HG03045 (cell line): ENCODE data around the gene KRTAP5-6.
"Not testable (repeated sequence)": the region's sequence is repeated elsewhere in the genome, so short reads cannot be mapped to it uniquely, and the experiment has no call there.

ENCODE experiments used
- ATAC-seq: cut with Tn5 transposase; IDR thresholded peaks from one replicate; pipeline ENCODE4 v1.9.1; 2021; ENCODE audit warnings: mild to moderate bottlenecking, moderate library complexity; ENCODE audit not compliant: unreplicated experiment

Gene KRTAP5-6

GRCh38 chr11:1683216-1683615 lies 13.8 kb upstream of the KRTAP5-6 start:
- ATAC-seq: not testable (repeated sequence)

DNA sequence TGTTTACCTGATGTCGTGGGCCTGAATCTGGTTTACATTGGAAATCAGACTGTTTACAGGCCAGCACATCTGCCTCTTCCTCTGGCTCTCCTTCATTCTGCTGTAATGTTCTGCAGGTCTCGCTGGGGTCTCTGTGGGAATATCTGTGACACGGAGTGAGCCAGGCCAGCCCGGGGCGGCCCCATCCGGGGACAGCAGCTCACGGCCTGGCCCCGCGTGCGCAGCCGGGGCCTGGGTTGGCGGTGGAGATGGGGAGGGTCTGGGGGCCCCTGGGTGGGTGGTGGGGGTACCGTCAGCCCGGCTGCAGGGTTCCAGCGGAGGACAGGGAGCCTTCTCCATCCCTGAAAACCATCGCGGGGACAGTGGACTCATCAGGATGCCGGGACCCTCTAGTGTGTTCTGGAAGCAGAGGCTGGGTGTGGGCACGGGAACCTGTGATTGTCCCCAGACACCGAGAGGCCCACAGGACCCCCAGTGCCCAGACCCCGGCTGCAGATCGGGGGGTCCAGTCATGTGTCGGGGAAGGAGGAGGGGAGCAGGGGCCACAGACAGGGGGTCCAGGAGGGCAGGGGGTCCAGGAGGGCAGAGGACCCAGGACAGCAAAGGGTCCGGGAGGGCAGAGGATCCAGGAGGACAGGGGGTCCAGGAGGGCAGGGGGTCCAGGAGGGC lies 13.0 kb upstream of the KRTAP5-6 start:
- ATAC-seq: not testable (repeated sequence)

- not testable (repeated sequence) for ATAC-seq
Observed at GRCh38 chr11:1684886-1685874, 11.8 kb upstream of the KRTAP5-6 start.

GRCh38 chr11:1686220-1686619 lies 10.8 kb upstream of the KRTAP5-6 start:
- not testable (repeated sequence) for ATAC-seq

DNA sequence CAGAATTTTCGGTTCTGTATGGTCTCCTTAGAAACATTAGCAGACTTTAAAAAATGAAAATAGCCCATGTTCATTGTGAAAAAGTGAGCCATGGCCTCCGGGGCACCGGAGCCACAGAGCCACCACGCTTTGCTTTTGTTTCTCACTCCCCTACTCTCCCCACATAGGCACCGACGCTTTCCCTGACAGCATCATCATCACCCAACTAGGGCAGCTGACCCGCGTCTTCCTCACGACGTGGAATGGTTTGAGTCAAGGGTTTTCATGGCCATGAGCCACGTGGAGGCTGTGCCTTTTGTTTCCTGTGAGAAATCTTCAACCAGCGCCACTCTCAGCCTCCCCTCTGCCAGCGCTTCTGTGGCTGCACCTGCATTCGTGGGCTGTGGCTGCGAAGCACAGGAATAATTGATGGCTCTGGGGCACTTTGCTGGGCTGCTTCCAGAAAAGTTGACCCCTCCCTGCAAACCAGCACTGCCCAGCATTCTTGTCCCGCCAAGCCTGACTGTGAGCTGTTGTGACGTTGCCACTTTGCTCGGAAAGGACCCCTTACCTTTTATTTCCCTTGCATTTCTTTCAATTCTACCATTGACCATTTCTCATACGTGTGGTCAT lies 8.6 kb upstream of the KRTAP5-6 start:
- not testable (repeated sequence) for ATAC-seq

DNA sequence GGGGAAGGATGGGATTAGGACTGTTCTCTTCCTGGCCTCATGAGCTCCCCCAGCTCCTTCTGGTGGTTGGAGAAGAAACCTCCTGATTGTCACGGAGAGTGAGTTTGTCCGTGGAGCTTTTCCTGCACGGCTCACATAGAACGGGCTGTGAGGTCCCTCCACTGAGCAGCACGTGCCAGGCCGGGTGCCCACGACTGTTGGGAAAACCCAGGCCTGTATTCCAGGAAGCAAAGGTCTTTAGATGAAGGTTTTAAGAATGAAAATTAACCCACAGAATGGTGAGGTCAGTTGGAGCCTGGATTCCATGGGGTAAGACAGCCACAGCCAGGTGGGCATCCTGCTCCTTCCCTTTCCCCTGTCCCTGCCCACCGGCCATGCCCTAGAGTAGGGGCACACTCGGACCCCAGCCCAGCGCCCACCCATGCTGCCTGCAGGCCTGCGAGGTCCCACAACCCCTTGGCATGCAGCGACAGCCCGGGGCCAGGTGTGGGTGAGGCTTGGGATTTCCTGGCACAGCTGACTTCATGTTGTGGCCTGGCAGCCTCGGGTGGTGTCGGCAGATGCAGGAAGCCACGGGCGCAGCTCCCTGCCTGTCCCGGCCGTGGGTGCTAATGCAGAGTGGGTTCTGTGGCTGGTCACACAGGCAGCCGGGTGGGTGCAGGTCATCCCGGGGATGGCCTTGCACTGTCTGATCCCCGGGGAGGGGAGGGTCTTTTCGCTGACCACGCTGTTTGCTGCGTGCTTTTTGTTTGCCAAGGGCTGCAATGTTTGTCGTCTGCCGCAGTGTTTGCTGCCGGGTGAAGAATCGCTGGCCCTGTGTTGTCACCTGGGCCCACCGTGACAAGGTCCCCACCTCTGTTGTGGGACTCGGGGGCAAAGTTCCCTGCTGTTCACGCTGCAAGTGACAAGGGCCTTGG lies 7.5 kb upstream of the KRTAP5-6 start:
- ATAC-seq: not testable (repeated sequence)

DNA sequence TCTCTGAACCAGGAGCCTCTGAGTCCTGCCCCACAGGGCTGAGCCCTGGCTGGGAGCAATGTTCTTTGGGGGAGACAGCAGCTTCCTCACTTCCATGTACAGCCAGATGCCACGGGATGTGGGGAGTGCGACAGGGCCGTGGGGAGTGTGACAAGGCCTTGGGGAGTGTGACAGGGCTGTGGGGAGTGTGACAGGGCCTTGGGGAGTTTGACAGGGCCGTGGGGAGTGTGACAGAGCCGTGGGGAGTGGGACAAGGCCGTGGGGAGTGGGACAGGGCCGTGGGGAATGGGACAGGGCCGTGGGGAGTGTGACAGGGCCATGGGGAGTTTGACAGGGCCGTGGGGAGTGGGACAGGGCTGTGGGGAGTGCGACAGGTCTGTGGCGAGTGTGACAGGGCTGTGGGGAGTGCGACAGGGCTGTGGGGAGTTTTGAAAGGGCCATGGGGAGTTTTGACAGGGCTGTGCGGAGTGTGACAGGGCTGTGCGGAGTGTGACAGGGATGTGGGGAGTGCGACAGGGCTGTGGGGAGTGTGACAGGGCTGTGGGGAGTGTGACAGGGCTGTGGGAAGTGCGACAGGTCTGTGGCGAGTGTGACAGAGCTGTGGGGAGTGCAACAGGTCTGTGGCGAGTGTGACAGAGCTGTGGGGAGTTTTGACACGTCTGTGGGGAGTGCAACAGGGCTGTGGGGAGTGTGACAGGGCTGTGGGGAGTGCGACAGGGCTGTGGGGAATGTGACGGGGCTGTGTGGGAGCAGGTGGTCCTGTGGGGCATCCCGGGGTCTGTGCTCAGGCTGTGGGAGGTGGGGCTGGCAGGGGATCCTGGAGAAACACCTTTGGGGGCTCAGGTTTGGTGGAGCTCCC lies 6.6 kb upstream of the KRTAP5-6 start:
- ATAC-seq: no peak

- no peak for ATAC-seq
Observed at GRCh38 chr11:1691026-1691877, 5.7 kb upstream of the KRTAP5-6 start.

DNA sequence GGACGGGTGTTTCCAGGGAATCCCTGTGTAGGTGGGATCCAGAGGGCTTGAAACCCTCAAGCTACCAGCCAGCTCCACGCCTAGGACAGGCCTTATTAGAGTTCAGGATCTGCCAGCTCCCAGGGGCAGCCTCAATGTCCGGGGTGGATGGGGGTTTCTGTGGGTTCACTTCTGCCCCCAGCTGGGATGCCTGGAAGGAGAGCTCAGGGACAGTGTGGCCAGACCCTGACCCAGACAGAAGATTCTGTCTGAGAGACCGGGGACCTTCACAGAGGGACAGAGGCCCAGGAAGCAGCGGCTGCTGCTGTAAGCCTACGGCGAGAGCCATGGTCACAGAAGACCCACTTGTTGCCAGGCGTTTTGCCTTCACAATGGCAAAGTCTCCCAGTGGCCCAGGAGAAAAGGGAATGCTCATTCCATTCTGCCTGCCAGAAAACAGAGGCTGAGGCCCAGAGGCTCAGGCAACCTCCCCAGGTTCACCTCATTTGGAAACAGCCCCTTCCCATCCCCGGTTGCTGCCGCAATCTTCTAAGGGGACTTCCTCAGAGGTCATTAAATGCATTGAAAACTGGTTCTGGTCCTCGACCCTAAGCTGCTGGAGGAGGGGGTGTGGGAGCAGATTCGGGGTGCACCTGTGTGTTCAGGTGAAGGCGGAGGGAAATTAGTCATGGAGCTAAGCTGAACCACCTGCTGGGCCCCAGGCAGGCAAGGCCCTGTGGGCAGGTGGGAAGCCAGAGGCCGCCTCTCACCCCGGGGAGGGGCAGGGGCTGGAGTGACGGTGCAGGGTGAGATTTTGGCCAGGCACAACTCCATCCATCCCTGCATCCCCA lies 4.9 kb upstream of the KRTAP5-6 start:
- ATAC-seq: no peak

GRCh38 chr11:1692708-1693326 lies 4.2 kb upstream of the KRTAP5-6 start:
- no peak for ATAC-seq

DNA sequence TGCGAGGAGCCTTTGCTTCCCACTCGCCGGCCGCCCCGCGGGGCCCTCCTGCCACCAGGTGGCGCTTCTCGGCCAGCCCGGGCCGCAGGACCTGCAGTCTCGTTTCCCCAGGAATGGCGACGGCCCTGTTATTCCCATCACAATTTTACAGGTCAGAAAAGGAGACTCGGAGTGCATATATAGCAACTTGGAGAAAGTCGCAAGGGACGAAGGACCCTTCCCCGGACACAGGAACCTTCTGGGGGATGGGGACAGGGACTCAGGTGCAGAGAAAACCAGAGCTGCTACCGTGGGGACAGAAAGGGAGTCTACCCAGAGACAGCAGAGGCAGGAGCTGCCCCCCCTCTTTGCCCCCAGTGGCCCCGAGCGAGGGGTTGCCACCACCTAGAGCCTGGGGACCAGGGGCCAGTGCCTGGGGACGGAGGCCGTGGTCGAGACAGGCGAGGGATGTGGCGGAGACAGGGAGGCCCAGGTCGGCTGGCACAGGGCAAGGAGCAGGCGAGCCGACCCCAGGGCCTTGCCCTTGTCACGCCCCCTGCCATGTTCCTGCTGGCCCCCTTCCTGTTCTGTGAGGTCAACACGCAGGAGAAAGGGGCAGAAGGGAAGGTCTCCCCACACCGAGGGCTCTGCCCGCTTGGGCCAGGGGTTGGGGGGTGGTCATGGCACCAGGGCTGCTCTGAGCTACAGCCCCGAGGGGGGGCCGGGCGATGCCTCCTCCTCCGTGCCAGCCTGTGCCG lies 3.5 kb upstream of the KRTAP5-6 start:
- peak; percentile 6 for ATAC-seq

DNA sequence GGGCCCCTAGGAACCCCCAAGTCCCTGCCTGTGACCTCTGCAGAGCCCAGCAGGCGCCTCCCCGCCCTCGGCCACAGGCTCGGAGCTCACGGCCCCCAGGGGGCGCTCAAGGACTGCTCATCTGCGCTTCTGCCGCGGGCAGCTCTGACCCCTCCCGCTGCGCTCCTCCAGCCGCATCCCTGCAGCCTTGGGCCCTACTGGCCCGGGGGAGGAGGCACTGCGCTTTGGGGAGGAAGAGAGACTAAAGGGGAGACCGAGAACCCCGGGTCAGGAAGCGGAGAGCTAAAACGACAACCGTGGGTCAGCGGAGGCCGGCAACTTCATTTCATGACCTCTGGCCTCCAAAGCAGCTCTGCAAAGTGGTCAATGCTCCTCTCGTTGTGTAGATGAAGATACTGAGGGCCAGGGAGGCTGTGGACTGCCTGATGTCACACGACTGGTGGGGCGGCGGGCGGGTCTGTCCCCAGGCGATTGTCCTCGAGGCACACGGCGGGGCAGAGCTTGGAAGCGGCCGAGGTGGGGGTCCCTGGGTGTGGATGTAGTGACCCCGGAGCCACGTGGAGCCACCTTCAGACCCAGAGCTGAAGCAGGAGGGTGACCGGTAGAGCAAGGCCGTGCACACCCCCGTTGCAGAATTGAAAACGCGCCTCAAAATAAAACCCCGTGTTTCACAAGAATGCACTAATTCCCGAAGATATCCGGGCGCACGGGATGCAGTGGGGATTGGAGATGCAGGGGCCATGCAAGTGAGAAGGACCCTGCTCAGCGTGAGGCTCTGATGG lies 2.7 kb upstream of the KRTAP5-6 start:
- peak; percentile 56 for ATAC-seq

DNA sequence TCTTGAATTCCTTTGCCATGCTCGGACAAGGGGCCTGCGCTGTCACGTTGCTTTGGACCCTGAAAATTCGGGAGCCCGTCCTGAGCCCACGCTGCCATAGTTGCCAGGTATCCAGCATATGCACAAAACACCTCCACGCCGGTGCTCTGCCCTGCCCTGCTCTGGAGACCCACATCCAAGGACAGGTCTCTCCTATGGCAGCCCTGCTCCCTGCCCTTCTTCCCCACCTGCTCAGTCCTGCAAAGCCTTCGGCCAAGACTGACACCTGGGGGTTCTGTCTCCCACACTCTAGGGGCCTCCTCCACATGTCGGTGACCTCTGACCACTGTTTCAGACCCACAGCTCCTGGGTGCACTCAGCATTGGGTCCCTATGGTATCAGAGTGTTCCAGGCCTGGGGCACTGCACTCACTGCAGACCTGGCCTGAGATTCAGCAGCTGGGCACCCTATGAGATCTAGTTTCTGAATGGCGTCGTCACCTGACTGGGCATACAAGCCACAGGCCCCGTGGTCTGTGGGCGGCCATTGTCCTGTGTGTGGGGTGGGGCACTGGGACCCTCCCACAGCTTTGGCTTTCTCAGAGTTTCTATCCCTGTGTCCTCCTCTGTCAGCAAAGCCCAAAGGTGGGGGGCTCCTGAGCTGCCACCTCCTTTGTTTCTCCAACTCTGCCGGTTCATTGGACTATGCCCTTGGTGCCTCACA lies 2.0 kb upstream of the KRTAP5-6 start:
- no peak for ATAC-seq

GRCh38 chr11:1695548-1696108 lies 1.4 kb upstream of the KRTAP5-6 start:
- no peak for ATAC-seq

- no peak for ATAC-seq
Observed at GRCh38 chr11:1699771-1700170, 2.8 kb downstream of the KRTAP5-6 start.
